ENCODE measurements around the gene ANKRD9. TPM values are rescaled to one million over a fixed set of nuclear protein-coding genes. Genes with fewer than 3 reads are reported as not detected.
"Not testable (repeated sequence)": the region's sequence is repeated elsewhere in the genome, so short reads cannot be mapped to it uniquely, and the experiment has no call there.

ANKRD9 gene
- total RNA-seq, 1 donor: 16.2 TPM

DNA sequence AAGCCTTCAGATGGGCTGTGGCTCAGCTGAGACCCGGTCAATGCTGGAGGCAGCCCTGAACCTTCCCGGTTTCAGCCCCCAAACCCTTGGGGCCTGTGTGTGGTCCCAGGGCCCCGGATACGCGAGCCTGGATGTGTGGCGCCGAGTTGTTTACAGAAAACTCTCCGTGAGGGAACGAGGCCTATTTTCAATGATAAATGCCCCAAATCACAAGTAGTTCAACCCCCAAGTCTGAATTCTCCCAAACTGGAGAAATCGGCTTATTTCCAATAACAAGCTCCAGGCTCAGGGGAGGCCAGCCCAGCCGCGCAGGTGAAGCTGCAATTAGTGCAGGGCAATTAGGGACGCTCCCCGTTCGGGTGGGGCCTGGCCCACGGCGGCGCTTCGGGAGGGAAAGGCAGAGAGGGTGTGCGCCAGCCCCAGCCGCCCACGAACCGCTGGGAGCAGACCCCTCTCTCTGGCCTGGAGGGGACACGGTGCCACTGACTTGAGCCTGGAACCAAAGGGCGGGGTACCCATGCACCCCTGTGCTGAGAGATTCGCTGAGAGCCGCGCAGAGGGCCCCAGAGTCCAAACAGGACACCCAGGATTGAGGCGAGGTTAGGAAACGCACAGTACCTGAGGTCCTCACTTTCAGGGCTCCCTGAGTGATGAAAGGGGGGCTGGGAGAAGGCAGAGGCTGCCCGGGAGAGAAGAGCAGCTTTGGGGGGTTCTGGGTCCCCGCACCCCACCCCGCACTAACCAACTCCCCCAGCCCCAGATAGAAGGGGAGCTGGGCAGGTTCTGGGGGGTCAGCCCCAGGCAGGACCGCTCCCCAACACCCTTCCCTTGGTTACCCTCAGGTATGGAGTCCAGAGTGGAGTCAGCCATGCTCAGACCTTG lies 14.2 kb upstream of the ANKRD9 start:
- no peak for DNase-seq (ENCODE audit: low read depth)
- peak overlapping the region; percentile 33 for H3K4me3 ChIP-seq (ENCODE audit: low read depth, low read length)

DNA sequence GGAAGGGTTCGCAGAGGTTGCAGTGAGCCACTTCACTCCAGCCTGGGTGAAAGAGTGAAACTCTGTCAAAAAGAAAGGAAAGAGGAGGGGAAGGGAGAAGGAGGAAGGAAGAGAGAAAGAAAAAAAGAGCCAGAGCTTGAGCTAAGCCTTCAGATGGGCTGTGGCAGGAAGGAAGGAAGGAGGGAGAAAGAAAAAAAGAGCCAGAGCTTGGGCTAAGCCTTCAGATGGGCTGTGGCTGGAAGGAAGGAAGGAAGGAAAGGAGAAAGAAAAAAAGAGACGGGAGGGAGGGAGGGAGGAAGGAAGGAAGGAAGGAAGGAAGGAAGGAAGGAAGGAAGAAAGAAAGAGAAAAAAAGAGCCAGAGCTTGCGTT lies 13.6 kb upstream of the ANKRD9 start:
- DNase-seq (ENCODE audit: low read depth): no peak
- no peak overlapping the region for H3K4me3 ChIP-seq (ENCODE audit: low read depth, low read length)
- no peak for TF ChIP-seq CTCF (IDR thresholded peaks at IDR 0.05; ENCODE audit: insufficient read depth, low read length)

More for the DNA sequence above, 14.2 kb upstream of the ANKRD9 start:
- no peak for TF ChIP-seq CTCF (IDR thresholded peaks at IDR 0.05; ENCODE audit: insufficient read depth, low read length)

DNA sequence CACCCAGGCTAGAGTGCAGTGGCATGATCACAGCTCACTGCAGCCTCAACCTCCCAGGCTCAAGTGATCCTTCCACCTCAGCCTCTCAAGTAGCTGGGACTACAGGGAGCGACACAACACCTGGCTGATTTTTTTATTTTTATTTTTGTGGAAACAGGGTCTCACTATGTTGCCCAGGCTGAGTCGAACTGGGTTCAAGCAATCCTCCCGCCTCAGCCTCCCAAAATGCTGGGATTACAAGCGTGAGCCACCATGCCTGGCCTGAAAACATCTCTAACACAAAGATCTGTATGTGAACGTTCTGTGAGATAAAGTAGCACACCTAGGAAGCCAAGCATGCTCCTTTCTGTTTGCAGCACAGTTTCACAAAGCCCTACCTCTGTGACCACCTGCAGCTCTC lies 10.1 kb upstream of the ANKRD9 start:
- not testable (repeated sequence) for H3K4me3 ChIP-seq (ENCODE audit: low read depth, low read length); DNase-seq (ENCODE audit: low read depth)

- no peak for DNase-seq (ENCODE audit: low read depth)
- no peak overlapping the region for H3K4me3 ChIP-seq (ENCODE audit: low read depth, low read length)
- no peak for TF ChIP-seq CTCF (IDR thresholded peaks at IDR 0.05; ENCODE audit: insufficient read depth, low read length)
Observed at GRCh38 chr14:102518063-102518648, 8.6 kb upstream of the ANKRD9 start.

- DNase-seq (ENCODE audit: low read depth): no peak
- H3K4me3 ChIP-seq (ENCODE audit: low read depth, low read length): peak overlapping the region; percentile 68
Observed at GRCh38 chr14:102517392-102518062, 8.0 kb upstream of the ANKRD9 start.

DNA sequence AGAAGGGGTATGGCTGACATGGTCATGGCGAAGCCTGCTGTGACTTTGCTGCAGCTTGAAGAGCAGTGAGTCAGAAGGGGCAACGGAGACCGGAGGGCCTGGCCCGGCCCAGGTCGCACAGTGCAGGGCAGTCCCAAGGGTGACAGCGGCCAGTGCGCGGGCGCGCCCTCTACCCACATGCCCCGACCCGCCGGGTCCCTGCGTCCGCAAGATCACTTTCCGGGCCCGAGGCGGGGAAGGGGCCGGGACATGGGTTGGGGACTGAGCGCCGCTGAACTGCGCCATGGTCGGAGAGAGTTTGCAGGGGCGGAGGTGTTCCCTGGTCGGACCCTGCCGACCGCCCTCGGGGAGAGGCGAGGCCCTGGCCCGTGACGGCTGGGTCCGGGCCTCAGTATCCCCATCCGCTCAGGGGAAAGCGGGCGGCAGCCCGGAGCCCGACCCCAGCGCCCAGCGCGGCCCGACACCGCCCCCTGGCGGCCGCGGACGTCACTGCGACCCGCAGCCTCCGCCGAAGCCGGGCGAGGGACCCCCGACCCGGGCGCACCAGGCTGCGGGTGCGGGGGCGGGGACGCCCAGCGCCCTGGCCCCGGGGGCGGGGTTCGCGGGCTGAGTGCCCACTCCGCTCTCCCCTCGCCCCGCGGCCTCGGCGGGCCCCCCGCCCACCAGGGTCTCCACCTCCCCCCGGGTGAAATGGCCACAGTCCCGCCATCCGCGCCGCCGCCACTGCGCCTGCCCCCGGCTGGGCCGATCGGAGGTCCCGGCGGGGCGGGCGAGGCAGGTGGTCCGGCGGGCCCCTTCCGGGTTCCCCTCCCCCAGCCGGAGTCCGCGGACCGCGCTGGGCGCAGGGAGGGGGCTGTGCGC lies 7.2 kb upstream of the ANKRD9 start:
- no peak for DNase-seq (ENCODE audit: low read depth)
- peak; percentile 52 for TF ChIP-seq CTCF (IDR thresholded peaks at IDR 0.05; ENCODE audit: insufficient read depth, low read length)
- H3K4me3 ChIP-seq (ENCODE audit: low read depth, low read length): peak overlapping the region; percentile 68

More at GRCh38 chr14:102517392-102518062, 8.0 kb upstream of the ANKRD9 start:
- TF ChIP-seq CTCF (IDR thresholded peaks at IDR 0.05; ENCODE audit: insufficient read depth, low read length): no peak

Data from fibroblast of the aortic adventitia (primary cell).